Activated T-cell treated with anti-CD3 and anti-CD28 coated beads, Interleukin-2, amount 50 U/mL, for 72 hours (primary cell): Measurements from ENCODE around the gene TSPAN4. TPM values are rescaled to one million over a fixed set of nuclear protein-coding genes. Genes with fewer than 3 reads are reported as not detected.

Experiments used
- ATAC-seq, 2 donors: fragments of 150-1000 bp; cut with Tn5 transposase; replicated peaks in 1 of 2; 2 replicates each; pipeline ENCODE4 v1.10.0; 2021; ENCODE audit warnings: moderate library complexity in 2 of 2, mild to moderate bottlenecking in 1 of 2
- DNase-seq, 2 donors: peaks; one replicate each; pipeline ENCODE4 v3.0.0; 2021 to 2022; ENCODE audit warnings: mixed read lengths in 1 of 2
- H3K27ac Mint-ChIP-seq: one replicate; pipeline ENCODE4 v1.8.0; 2022; ENCODE audit warnings: mild to moderate bottlenecking, moderate library complexity, mixed read lengths
- H3K27me3 Mint-ChIP-seq: one replicate; pipeline ENCODE4 v1.8.0; 2022; ENCODE audit warnings: low read depth, mixed read lengths
- H3K36me3 Mint-ChIP-seq, 2 donors: one replicate each; pipeline ENCODE4 v1.8.0; 2022; ENCODE audit warnings: mixed read lengths in 2 of 2, mild to moderate bottlenecking in 1 of 2; ENCODE audit not compliant: insufficient read depth in 2 of 2
- H3K4me1 Mint-ChIP-seq: one replicate; pipeline ENCODE4 v1.8.0; 2022; ENCODE audit warnings: low read depth, mixed read lengths
- H3K4me3 Mint-ChIP-seq, 2 donors: one replicate each; pipeline ENCODE4 v1.8.0; 2022; ENCODE audit warnings: mild to moderate bottlenecking in 2 of 2, mixed read lengths in 2 of 2, moderate library complexity in 2 of 2
- H3K9me3 Mint-ChIP-seq, 2 donors: one replicate each; pipeline ENCODE4 v1.8.0; 2022; ENCODE audit warnings: mixed read lengths in 2 of 2
- total RNA-seq, 2 donors: library from RNA; stranded (reverse); gene quantifications; one replicate each; pipeline ENCODE4 v1.2.3, GENCODE V29; 2022

TSPAN4 gene
- total RNA-seq, 2 donors from 2014 or later: 12.2 to 14.9 TPM

DNA sequence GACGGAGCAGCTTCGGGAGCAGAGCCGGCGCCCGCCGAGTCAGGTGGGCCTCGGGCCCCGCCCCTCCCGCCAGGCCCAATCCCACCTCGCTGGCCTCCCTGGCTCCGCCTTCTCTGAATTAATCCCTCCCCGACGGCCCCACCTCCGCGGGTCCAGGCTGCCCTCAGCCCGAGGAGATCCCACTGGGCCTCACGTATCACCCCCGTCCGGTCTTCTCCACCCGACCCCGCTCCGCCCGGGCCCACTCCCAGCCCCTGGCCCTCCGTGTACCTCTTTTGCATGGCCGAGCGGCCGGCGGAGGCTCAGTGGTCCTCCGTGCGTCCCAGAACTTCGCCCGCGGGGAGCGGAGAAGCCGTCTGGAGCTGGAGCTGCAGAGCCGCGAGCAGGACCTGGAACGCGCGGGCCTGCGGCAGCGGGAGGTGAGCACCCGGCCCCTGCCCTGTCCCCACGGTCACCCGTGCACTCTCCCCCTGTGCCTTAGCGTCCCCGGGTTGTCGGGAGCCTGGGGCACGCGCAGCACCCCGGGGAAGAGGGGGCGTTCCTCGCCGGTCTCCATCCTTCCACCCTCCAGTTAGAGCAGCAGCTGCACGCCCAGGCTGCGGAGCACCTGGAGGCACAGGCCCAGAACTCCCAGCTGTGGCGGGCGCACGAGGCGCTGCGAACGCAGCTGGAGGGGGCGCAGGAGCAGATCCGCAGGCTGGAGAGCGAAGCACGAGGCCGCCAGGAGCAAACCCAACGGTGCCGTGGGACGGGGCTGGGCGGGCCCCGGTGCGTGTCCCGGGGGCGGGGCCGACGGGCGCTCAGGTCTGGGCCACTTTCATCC lies 12.1 kb upstream of the TSPAN4 start:
- H3K4me1 Mint-ChIP-seq: peaks cover 39% of the 10 kb centered on the region
- no peaks in the 10 kb centered on the region for H3K9me3 Mint-ChIP-seq
- no peaks in the 10 kb centered on the region for H3K36me3 Mint-ChIP-seq
- H3K4me3 Mint-ChIP-seq: peak overlapping the region; percentile 74 to 75
- ATAC-seq: peak; percentile 50 to 58
- peak; percentile 78 to 79 for DNase-seq
- H3K27ac Mint-ChIP-seq: no peak overlapping the region
- H3K27me3 Mint-ChIP-seq: peaks cover 36% of the 10 kb centered on the region

DNA sequence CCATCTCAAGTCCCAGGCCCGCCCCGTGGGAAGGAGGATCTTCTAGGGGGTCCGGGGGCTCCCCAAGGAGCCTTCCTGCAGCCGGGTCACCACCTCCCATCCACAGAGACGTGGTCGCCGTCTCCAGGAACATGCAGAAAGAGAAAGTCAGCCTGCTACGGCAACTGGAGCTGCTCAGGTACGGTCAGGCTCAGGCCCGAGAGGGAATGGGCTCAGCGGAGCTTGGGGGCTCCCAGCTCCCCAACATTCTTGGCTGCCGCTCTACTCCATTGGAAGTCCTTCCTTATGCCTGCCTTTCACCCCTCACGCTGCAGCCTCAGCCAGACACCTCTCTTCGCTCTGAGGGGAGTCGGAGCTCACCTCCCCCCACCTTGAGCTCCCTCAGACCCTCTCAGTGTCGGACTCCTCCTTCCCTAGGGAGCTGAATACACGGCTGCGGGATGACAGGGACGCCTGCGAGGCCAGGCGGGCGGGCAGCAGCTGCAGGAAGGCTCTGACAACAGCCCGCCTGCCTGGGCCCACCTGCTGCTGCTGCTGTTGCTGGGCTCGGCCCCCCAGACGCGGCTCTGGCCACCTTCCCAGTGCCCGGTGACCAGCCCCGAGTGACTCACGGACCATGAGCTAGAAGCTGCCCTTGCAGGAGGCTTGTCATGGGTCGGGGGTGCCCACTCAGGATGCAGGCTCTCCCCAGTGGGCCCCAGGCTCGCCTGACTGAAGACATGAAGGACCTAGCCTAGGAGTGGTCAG lies 11.4 kb upstream of the TSPAN4 start:
- no peaks in the 10 kb centered on the region for H3K36me3 Mint-ChIP-seq
- DNase-seq (no peak), ATAC-seq (no peak)
- H3K4me1 Mint-ChIP-seq: peaks cover 39% of the 10 kb centered on the region
- H3K27me3 Mint-ChIP-seq: peaks cover 36% of the 10 kb centered on the region
- H3K4me3 Mint-ChIP-seq: peak overlapping the region; percentile 41 to 64
- H3K9me3 Mint-ChIP-seq: no peaks in the 10 kb centered on the region
- H3K27ac Mint-ChIP-seq: no peak overlapping the region

DNA sequence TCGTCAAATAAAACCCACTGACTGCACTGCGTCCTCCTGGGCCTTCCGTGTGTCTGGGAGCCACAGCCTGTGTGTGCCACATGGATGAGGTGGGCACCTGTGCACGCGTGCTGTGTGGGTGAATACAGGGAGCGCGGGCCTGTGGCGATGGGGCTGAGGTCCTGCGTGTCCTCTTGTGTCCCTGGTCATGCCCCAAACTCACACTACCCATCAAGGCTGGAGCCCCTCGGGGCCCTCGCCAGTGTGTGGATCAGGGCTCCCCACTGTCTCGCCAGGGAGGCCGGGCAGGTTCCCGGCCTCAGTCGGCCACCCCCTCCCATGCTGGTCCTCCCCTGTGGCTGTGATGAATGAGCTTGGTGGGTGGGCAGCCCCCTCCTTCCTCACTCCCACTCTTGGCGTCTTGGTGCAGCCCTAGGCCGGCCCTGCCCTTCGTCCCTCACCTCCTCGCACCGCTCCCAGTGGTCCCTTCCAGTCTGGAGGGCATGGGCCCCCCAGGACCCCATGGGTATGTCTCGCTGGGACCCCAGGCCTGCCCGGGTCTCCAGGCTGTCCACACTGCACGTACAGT lies 10.6 kb upstream of the TSPAN4 start:
- no peak for DNase-seq
- H3K4me3 Mint-ChIP-seq: peak overlapping the region; percentile 41 to 64
- peaks cover 35% of the 10 kb centered on the region for H3K4me1 Mint-ChIP-seq
- no peaks in the 10 kb centered on the region for H3K9me3 Mint-ChIP-seq
- no peak for ATAC-seq
- no peaks in the 10 kb centered on the region for H3K36me3 Mint-ChIP-seq
- H3K27ac Mint-ChIP-seq: no peak overlapping the region
- peaks cover 36% of the 10 kb centered on the region for H3K27me3 Mint-ChIP-seq

DNA sequence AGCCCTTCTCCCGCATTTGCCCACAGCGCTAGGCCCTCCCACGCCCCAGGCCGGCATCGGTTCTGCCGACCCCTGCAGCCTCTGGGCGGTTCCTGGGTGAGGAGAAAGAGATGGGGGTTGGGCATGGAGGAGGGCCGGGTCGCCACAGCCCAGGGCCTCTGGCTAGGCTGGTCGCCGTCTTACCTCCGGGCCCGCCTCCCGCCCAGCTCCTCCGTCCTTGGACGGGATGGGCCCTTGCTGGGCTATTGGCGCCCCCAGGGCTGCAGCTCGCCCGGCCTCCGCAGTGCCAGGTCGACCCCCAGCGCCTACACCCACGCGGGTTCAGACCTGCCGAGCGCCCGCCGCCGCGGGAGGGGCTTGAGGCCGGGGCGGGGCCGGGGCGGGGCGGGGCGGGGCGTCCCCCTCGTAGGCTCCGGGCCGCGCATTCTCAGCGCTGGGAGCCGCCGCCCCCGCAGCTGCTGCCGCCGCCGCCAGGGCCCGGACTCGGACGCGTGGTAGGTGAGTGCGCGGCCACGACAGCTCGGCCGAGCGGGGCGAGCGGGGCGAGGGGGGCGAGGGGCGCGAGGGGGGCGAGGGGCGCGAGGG lies 10.0 kb upstream of the TSPAN4 start, which contains the start of gene CD151:
TSS of gene CD151 (plus strand) at position 424 of the 585 bp plus-strand sequence. CDS start 3,118 bp downstream, outside the sequence.
- no peaks in the 10 kb centered on the region for H3K9me3 Mint-ChIP-seq

DNA sequence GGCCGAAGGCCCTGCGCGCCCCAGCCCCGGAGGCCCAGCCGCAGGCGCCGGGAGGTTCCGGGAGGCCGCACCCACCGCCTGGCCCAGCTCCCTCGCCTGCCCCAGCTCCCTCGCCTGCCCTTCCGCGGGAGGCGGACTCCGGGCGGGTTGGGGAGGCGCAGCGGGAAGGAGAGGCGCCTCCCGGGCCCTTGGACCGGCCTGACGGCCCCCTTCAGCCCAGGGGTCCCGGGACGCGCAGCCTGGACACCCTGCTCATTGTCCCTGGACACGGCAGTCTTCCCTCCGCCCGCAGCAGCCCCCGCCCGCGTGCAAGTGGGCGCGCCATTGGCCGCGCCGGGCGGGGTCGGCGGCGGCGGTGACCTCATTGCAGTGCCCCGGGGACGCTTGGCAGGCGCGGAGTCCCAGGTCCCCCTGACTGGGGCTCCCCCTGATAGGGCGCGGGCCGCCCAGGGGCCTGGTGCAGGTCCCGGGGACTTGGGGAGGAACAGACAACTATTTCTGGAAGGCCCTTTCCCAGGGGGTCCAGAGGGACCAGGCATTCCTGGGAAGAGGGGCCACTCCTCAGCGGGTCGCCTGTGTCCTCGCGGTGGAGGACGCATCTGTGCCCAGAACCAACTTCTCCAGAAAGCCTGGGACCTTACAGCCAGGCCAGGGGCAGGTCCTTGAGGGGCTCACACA lies 9.4 kb upstream of the TSPAN4 start:
- Mint-ChIP-seq H3K4me3 (peak overlapping the region; percentile 75), H3K4me1 (peaks cover 26% of the 10 kb centered on the region), H3K36me3 (no peaks in the 10 kb centered on the region), H3K27ac (no peak overlapping the region), H3K9me3 (no peaks in the 10 kb centered on the region), H3K27me3 (peaks cover 27% of the 10 kb centered on the region)
- DNase-seq: peak; percentile 62 to 64
- ATAC-seq: peak; percentile 40 to 45

More for the DNA sequence above, 10.0 kb upstream of the TSPAN4 start, which contains the start of gene CD151:
- DNase-seq: peak; percentile 62 to 71
- Mint-ChIP-seq H3K36me3 (no peaks in the 10 kb centered on the region), H3K4me3 (peak within 1 kb of the TSS; percentile 75), H3K4me1 (peaks cover 32% of the 10 kb centered on the region), H3K27ac (no peak within 1 kb of the TSS), H3K27me3 (peaks cover 33% of the 10 kb centered on the region)
- ATAC-seq: peak; percentile 66 to 68

DNA sequence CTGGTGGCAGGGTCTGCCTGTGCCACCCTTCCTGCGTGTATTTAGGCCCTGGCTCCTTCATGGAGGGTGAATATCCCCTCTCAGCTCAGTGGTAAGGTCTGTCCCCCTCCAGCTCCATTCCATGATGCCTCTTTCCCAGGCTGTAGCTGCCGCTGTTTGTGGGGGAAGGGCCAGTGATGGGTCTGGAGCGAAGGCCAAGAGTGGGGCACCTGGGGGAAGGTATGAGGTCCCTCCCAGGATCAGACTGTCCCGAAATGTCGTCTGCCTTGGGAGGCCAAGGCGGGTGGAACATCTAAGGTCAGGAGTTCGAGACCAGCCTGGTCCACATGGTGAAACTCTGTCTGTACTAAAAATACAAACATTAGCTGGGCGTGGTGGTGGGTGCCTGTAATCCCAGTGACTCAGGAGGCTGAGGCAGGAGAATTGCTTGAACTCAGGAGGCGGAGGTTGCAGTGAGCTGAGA lies 8.8 kb upstream of the TSPAN4 start:
- Mint-ChIP-seq H3K27ac (peak overlapping the region; percentile 54), H3K36me3 (peaks cover 0 to 1% of the 10 kb centered on the region in 2 donors), H3K4me3 (peak overlapping the region; percentile 75), H3K9me3 (no peaks in the 10 kb centered on the region), H3K4me1 (peaks cover 25% of the 10 kb centered on the region), H3K27me3 (peaks cover 20% of the 10 kb centered on the region)
- no peak for ATAC-seq
- no peak for DNase-seq

DNA sequence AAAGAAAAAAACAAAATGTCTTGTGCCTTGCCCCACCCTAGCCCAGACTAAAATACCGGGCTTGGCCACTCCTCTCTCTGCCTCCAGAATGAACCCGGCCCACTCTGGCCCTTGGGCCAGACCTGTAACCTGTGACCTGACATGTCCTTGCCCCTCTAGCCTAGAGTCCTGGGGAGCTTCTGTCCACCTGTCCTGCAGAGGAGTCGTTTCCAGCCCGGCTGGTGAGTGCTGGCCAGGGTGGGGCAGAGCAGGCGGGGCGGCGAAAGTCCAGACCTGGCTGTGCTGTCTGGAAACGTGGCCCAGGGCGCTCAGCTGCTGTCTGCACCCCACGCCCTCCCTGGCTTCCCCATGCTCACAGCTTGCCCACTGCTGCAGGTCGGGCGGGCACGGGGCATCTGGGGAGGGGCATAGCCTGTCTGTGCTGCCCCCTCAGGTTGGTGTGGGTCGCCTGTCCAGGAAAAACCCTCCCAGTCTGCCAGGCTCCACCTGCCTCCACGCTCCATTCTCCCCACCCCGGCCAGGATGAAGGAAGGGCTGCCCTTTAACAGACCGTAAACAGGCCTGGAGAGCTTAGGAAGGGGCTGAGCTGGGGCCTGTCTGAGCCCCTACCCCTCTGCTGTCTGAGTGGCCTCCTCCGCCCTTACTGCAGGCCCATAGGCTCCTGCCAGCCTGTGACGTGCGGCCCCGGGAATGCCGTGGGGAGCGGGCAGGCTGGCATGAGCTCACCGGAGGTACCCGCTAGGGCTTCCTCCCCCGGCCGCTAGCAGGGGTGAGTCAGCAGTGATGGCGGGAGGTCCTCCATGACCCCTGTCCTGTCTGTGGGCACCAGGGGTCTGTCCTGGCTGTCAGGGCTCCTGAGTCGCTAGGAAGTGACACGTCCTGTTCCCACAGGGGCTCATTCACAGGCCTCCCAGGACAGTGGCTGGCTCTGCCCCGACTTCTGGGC lies 8.0 kb upstream of the TSPAN4 start:
- no peak for DNase-seq
- peak overlapping the region; percentile 54 for H3K27ac Mint-ChIP-seq
- peaks cover 0 to 4% of the 10 kb centered on the region in 2 donors for H3K36me3 Mint-ChIP-seq
- no peak for ATAC-seq
- H3K9me3 Mint-ChIP-seq: no peaks in the 10 kb centered on the region
- H3K4me1 Mint-ChIP-seq: peaks cover 17% of the 10 kb centered on the region
- H3K27me3 Mint-ChIP-seq: peaks cover 13% of the 10 kb centered on the region
- peak overlapping the region; percentile 75 for H3K4me3 Mint-ChIP-seq

DNA sequence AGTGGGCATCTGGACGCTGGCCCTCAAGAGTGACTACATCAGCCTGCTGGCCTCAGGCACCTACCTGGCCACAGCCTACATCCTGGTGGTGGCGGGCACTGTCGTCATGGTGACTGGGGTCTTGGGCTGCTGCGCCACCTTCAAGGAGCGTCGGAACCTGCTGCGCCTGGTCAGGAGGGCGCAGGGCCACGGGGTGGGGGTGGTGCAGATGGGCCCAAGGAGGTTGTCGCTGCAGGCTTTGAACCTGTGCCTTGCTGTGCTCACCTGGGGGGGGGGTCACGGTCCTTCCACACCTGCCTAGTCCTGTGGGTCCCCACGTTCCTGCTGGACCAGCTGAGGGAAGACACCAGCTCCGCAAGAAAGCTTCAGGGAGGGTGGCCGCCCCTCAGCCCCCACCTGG lies 6.4 kb upstream of the TSPAN4 start:
- ATAC-seq (no peak), DNase-seq (no peak)
- Mint-ChIP-seq H3K9me3 (no peaks in the 10 kb centered on the region), H3K27ac (no peak overlapping the region), H3K36me3 (peaks cover 0 to 4% of the 10 kb centered on the region in 2 donors), H3K27me3 (peaks cover 8% of the 10 kb centered on the region), H3K4me1 (peaks cover 27% of the 10 kb centered on the region), H3K4me3 (no peak overlapping the region)

DNA sequence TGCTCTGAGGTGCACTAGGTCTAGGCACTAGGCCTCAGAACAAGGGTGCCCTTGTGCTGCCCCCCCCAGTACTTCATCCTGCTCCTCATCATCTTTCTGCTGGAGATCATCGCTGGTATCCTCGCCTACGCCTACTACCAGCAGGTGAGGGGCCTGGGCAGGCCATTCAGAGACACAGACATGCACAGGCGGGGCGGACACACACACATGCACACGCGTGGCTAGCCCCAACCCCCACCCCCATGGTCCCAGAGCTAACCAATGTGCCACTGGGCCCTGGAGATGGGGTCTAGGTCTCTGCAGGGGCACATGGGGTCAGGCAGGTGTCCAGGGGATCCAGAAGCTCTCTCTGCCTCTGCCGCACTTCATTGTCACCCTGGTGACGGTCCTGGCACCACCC lies 6.0 kb upstream of the TSPAN4 start:
- H3K4me3 Mint-ChIP-seq: no peak overlapping the region

DNA sequence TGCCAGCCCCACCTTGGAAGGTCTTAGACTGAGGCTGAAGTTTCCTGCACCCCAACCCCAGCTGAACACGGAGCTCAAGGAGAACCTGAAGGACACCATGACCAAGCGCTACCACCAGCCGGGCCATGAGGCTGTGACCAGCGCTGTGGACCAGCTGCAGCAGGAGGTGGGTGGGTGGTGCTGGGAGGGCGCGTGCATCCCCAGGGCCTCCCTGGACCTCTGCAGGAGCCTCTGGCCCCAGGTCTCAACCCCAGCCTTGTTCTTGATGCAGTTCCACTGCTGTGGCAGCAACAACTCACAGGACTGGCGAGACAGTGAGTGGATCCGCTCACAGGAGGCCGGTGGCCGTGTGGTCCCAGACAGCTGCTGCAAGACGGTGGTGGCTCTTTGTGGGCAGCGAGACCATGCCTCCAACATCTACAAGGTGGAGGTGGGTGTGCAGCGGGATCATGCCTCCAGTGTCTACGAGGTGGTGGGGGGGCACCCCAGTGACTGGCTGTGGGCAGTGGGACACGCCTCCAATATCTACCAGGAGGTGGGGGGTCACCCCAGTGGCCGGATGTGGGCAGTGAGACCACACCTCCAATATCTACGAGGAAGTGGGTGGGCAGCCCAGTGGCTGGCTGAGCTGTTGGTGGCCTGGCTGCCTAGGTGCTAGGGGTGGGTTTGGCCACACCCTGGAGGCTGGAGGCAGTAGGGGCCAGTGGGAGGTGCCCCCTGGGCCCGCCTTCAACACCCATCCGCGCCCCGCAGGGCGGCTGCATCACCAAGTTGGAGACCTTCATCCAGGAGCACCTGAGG lies 5.3 kb upstream of the TSPAN4 start:
- no peaks in the 10 kb centered on the region for H3K27me3 Mint-ChIP-seq
- no peak for ATAC-seq
- peaks cover 0 to 4% of the 10 kb centered on the region in 2 donors for H3K36me3 Mint-ChIP-seq
- no peak overlapping the region for H3K27ac Mint-ChIP-seq
- DNase-seq: no peak
- no peak overlapping the region for H3K4me3 Mint-ChIP-seq
- H3K9me3 Mint-ChIP-seq: no peaks in the 10 kb centered on the region
- H3K4me1 Mint-ChIP-seq: peaks cover 22% of the 10 kb centered on the region

More for the DNA sequence above, 6.0 kb upstream of the TSPAN4 start:
- DNase-seq (no peak), ATAC-seq (no peak)
- Mint-ChIP-seq H3K4me1 (peaks cover 26% of the 10 kb centered on the region), H3K36me3 (peaks cover 0 to 4% of the 10 kb centered on the region in 2 donors), H3K9me3 (no peaks in the 10 kb centered on the region), H3K27ac (no peak overlapping the region), H3K27me3 (peaks cover 4% of the 10 kb centered on the region)

DNA sequence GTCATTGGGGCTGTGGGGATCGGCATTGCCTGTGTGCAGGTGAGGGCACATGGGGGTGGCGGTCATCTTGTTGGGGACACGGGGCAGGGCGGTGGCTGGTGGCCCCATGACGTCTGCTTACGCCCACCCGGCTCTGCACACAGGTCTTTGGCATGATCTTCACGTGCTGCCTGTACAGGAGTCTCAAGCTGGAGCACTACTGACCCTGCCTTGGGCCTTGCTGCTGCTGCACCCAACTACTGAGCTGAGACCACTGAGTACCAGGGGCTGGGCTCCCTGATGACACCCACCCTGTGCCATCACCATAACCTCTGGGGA lies 4.7 kb upstream of the TSPAN4 start:
- DNase-seq: no peak
- H3K36me3 Mint-ChIP-seq: peaks cover 0 to 4% of the 10 kb centered on the region in 2 donors
- H3K4me1 Mint-ChIP-seq: peaks cover 22% of the 10 kb centered on the region
- no peaks in the 10 kb centered on the region for H3K27me3 Mint-ChIP-seq
- H3K9me3 Mint-ChIP-seq: no peaks in the 10 kb centered on the region
- no peak overlapping the region for H3K27ac Mint-ChIP-seq
- no peak for ATAC-seq
- H3K4me3 Mint-ChIP-seq: no peak overlapping the region
